ENCODE results near the gene TUT7. TPM values are rescaled to one million over a fixed set of nuclear protein-coding genes. Genes with fewer than 3 reads are reported as not detected.

Gene TUT7
- total and polyA plus RNA-seq, 2 experiments from 2014 or later: 21.4 to 23.8 TPM

GRCh38 chr9:86285261-86285660, 68.9 kb downstream of the TUT7 start (continued):
- no peak for TF ChIP-seq ZNF462 (CRISPR knock-in tag; IDR thresholded peaks at IDR 0.05)
- TF ChIP-seq JUNB (IDR thresholded peaks at IDR 0.05; ENCODE audit: unreplicated experiment): no peak
- no peak for TF ChIP-seq ZNF114 (CRISPR knock-in tag; IDR thresholded peaks at IDR 0.05)
- no peak for TF ChIP-seq CREB1 (CRISPR knock-in tag; IDR thresholded peaks at IDR 0.05; ENCODE audit: low read depth)
- no peak for TF ChIP-seq EZH2phosphoT487 (IDR thresholded peaks at IDR 0.05; ENCODE audit: unreplicated experiment)

- no peak for DNase-seq (ENCODE audit: low spot score)
- 0 out of 2 replicates have a peak, but pooled peaks cover 4% of the 10 kb centered on the region for H3K36me3 ChIP-seq (ENCODE audit: insufficient read depth)
- peak overlapping the region; percentile 75 for H2AFZ ChIP-seq
- peaks cover 12% of the 10 kb centered on the region for H3K4me1 ChIP-seq (ENCODE audit: insufficient read depth)
- H3K4me2 ChIP-seq: peak overlapping the region; percentile 92
- H3K4me3 ChIP-seq: peak overlapping the region; percentile 84
- Mint-ChIP-seq H3K4me3 (peak overlapping the region; percentile 93), H3K4me1 (peaks cover 39% of the 10 kb centered on the region), H3K27ac (peak overlapping the region; percentile 95), H3K27me3 (ENCODE audit: insufficient read depth, low read depth, poor library complexity) (peaks cover 16% of the 10 kb centered on the region), H3K36me3 (ENCODE audit: low read depth) (peaks cover 7% of the 10 kb centered on the region), H3K9me3 (no peaks in the 10 kb centered on the region; the same call in 2 of the 3 replicates)
- H3K79me2 ChIP-seq (replicated peaks; ENCODE audit: insufficient read depth): peaks cover 36% of the 10 kb centered on the region
- H3K27me3 ChIP-seq (ENCODE audit: insufficient read depth): no peaks in the 10 kb centered on the region
- H4K20me1 ChIP-seq (replicated peaks; ENCODE audit: insufficient read depth): 0 out of 2 replicates have a peak, but pooled peaks cover 4% of the 10 kb centered on the region
- H3K9me2 ChIP-seq (ENCODE audit: insufficient read depth): no peaks in the 10 kb centered on the region
- ATAC-seq: peak; percentile 8
- TF ChIP-seq ZNF114 (CRISPR knock-in tag; IDR thresholded peaks at IDR 0.05): no peak
- no peak for TF ChIP-seq NANOG (IDR thresholded peaks at IDR 0.05; ENCODE audit: borderline replicate concordance)
- no peak for TF ChIP-seq EZH2phosphoT487 (IDR thresholded peaks at IDR 0.05; ENCODE audit: unreplicated experiment)
- TF ChIP-seq ZNF331 (CRISPR knock-in tag; IDR thresholded peaks at IDR 0.05; ENCODE audit: low read depth): no peak
- TF ChIP-seq, protein P1, sequence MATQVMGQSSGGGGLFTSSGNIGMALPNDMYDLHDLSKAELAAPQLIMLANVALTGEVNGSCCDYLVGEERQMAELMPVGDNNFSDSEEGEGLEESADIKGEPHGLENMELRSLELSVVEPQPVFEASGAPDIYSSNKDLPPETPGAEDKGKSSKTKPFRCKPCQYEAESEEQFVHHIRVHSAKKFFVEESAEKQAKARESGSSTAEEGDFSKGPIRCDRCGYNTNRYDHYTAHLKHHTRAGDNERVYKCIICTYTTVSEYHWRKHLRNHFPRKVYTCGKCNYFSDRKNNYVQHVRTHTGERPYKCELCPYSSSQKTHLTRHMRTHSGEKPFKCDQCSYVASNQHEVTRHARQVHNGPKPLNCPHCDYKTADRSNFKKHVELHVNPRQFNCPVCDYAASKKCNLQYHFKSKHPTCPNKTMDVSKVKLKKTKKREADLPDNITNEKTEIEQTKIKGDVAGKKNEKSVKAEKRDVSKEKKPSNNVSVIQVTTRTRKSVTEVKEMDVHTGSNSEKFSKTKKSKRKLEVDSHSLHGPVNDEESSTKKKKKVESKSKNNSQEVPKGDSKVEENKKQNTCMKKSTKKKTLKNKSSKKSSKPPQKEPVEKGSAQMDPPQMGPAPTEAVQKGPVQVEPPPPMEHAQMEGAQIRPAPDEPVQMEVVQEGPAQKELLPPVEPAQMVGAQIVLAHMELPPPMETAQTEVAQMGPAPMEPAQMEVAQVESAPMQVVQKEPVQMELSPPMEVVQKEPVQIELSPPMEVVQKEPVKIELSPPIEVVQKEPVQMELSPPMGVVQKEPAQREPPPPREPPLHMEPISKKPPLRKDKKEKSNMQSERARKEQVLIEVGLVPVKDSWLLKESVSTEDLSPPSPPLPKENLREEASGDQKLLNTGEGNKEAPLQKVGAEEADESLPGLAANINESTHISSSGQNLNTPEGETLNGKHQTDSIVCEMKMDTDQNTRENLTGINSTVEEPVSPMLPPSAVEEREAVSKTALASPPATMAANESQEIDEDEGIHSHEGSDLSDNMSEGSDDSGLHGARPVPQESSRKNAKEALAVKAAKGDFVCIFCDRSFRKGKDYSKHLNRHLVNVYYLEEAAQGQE (IDR thresholded peaks at IDR 0.05; ENCODE audit: unreplicated experiment): no peak
- no peak for TF ChIP-seq JUNB (IDR thresholded peaks at IDR 0.05; ENCODE audit: unreplicated experiment)
- H3K27ac ChIP-seq (ENCODE audit: low read depth): no peak overlapping the region
- 0 out of 2 replicates have a peak, but pooled peaks cover 3% of the 10 kb centered on the region for H3F3A ChIP-seq (replicated peaks; ENCODE audit: low read depth)
Observed at GRCh38 chr9:86282979-86283535, 71.2 kb downstream of the TUT7 start.

Data from GM23338 (cell line).